ENCODE measurements around the gene B4GALT3. TPM values are rescaled to one million over a fixed set of nuclear protein-coding genes. Genes with fewer than 3 reads are reported as not detected.

Gene B4GALT3
- total and polyA plus RNA-seq, 9 of the 15 experiments (the other 6 are each of a cell fraction or from before 2014, with no cell fraction given): 31.2 to 103 (median 46.1) TPM

- TF ChIP-seq ZNF408 (CRISPR knock-in tag; IDR thresholded peaks at IDR 0.05; ENCODE audit: low read depth) (no peak), CLOCK (CRISPR knock-in tag; IDR thresholded peaks at IDR 0.05; ENCODE audit: borderline replicate concordance) (no peak), RAD51 (IDR thresholded peaks at IDR 0.05; ENCODE audit: borderline replicate concordance, low read depth) (0 out of 2 replicates have a peak, but pooled peaks have one; percentile 20), ETS1 (conservative IDR thresholded peaks at IDR 0.05; ENCODE audit: control insufficient read depth, low read depth, low read length) (no peak), ZBTB33 (CRISPR knock-in tag; IDR thresholded peaks at IDR 0.05) (peak; percentile 50; the same call in 1 of the 2 replicates), ZNF77 (CRISPR knock-in tag; IDR thresholded peaks at IDR 0.05) (no peak), ZNF324 (CRISPR knock-in tag; IDR thresholded peaks at IDR 0.05) (no peak), ZNF274 (IDR thresholded peaks at IDR 0.05; ENCODE audit: borderline replicate concordance, low read depth, low read length) (no peak), DLX4 (CRISPR knock-in tag; IDR thresholded peaks at IDR 0.05) (no peak), ZNF280B (CRISPR knock-in tag; IDR thresholded peaks at IDR 0.05) (no peak), IFI16 (CRISPR knock-in tag; IDR thresholded peaks at IDR 0.05) (no peak), MXI1 (IDR thresholded peaks at IDR 0.05; ENCODE audit: low read depth, low read length) (no peak), HDAC8 (tag; IDR thresholded peaks at IDR 0.05) (no peak), ZNF431 (CRISPR knock-in tag; IDR thresholded peaks at IDR 0.05) (0 out of 2 replicates have a peak, but pooled peaks have one; percentile 60), ZNF444 (CRISPR knock-in tag; IDR thresholded peaks at IDR 0.05) (no peak)
- TF ChIP-seq, protein P1, sequence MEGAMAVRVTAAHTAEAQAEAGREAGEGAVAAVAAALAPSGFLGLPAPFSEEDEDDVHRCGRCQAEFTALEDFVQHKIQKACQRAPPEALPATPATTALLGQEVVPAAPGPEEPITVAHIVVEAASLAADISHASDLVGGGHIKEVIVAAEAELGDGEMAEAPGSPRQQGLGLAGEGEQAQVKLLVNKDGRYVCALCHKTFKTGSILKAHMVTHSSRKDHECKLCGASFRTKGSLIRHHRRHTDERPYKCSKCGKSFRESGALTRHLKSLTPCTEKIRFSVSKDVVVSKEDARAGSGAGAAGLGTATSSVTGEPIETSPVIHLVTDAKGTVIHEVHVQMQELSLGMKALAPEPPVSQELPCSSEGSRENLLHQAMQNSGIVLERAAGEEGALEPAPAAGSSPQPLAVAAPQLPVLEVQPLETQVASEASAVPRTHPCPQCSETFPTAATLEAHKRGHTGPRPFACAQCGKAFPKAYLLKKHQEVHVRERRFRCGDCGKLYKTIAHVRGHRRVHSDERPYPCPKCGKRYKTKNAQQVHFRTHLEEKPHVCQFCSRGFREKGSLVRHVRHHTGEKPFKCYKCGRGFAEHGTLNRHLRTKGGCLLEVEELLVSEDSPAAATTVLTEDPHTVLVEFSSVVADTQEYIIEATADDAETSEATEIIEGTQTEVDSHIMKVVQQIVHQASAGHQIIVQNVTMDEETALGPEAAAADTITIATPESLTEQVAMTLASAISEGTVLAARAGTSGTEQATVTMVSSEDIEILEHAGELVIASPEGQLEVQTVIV (CRISPR knock-in tag; IDR thresholded peaks at IDR 0.05; ENCODE audit: borderline replicate concordance): no peak
Measured at GRCh38 chr1:161177112-161177935, at the start of gene B4GALT3 (continued).

Data from K562 (cell line).